Stimulated activated CD8-positive, alpha-beta memory T cell treated with anti-CD3 and anti-CD28 coated beads, Interleukin-7, amount 100 ng/mL, for 1 hour (primary cell): ENCODE results near the gene WDFY4.

Experiments used
- DNase-seq, 2 donors: peaks; one replicate each; pipeline ENCODE4 v3.0.0-alpha.2; 2020; ENCODE audit warnings: low read depth in 2 of 2

Gene WDFY4

GRCh38 chr10:49023071-49023470 lies 338.4 kb downstream of the WDFY4 start:
- DNase-seq, result no peak

GRCh38 chr10:49023752-49024151 lies 339.1 kb downstream of the WDFY4 start:
- DNase-seq, result no peak

GRCh38 chr10:49024484-49024883 lies 339.8 kb downstream of the WDFY4 start:
- DNase-seq, result no peak

- no peak for DNase-seq
Measured at GRCh38 chr10:49025347-49025983, 340.8 kb downstream of the WDFY4 start.

- DNase-seq, result no peak
Measured at GRCh38 chr10:49028639-49029038, 344.0 kb downstream of the WDFY4 start.

- no peak for DNase-seq
Measured at GRCh38 chr10:49029666-49030065, 345.0 kb downstream of the WDFY4 start.
